ENCODE measurements around the gene RAB12. TPM values are rescaled to one million over a fixed set of nuclear protein-coding genes. Genes with fewer than 3 reads are reported as not detected.

The RAB12 gene
- total and polyA plus RNA-seq, 2 of the 8 experiments (the other 6 are each of a cell fraction or from before 2014, with no cell fraction given): 19.7 to 45.9 TPM

DNA sequence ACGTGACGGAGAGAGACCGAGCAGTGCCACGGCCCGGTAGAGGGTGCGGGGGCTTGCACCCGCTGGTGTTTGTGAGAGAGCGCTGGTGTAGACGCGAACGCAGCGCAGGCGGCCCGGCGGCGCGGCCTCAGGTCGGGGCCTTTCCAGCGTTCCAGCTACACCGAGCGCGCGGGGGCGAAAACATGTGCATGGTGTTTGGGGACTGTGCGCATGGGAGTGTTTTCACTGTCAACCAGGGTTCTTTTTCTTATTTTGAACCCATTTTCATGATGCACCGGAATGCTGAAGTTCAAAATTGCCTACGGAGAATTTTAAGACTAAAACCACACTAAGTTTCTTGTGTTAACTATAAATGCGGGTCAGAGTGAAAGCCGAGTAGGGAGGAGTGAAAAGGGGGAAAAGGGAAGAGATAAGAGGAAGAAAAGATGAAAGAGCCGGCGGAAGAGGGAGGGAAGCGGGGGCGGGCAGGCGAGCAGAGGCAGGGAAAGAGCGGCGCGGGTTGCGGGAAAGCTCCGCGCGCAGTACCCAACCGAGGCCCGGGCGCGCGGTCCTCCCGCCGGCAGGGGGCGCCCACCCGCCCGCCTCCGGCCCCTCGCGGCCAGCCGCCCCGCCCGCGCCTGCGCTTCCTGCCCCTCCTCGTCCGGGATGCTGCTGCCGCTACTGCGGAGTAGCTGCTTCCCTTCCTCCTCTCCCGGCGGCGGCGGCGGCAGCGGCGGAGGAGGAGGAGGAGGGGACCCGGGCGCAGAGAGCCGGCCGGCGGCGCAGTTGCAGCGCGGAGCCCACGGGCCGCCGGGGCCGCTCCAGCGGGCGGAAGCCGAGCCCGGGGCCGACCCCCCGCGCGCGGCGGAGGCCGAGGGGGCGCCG lies at the start of gene RAB12 (continued):
- peak; percentile 24 for TF ChIP-seq PHF8 (conservative IDR thresholded peaks at IDR 0.05; ENCODE audit: low read depth, low read length)
- peak; percentile 71 for TF ChIP-seq TAF7 (optimal IDR thresholded peaks at IDR 0.05; ENCODE audit: borderline replicate concordance, low read depth, low read length)
- peak; percentile 51; the same call in 1 of the 2 replicates for TF ChIP-seq POLR2AphosphoS5 (IDR thresholded peaks at IDR 0.05; ENCODE audit: low read depth, low read length)
- TF ChIP-seq HDAC2 (IDR thresholded peaks at IDR 0.05; ENCODE audit: borderline replicate concordance in 1 of 2, low read depth in 2 of 2, low read length in 2 of 2): no peak; a peak in 1 of 4 replicates
- no peak; a peak in 1 of 4 replicates for TF ChIP-seq RAD21 (IDR thresholded peaks at IDR 0.05 in 1 of 2, conservative IDR thresholded peaks at IDR 0.05 in 1 of 2; ENCODE audit: low read depth in 2 of 2, low read length in 2 of 2)
- TF ChIP-seq, protein P1, sequence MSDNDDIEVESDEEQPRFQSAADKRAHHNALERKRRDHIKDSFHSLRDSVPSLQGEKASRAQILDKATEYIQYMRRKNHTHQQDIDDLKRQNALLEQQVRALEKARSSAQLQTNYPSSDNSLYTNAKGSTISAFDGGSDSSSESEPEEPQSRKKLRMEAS (IDR thresholded peaks at IDR 0.05): peak; percentile 41; the same call in 1 of the 2 replicates
- peak; percentile 84 for TF ChIP-seq TAF1 (IDR thresholded peaks at IDR 0.05; ENCODE audit: low read depth, low read length)
- 0 out of 2 replicates have a peak, but pooled peaks have one; percentile 42 for TF ChIP-seq RBBP5 (IDR thresholded peaks at IDR 0.05; ENCODE audit: borderline replicate concordance, low read depth, low read length)
- TF ChIP-seq NRF1 (IDR thresholded peaks at IDR 0.05; ENCODE audit: low read depth, low read length): no peak
- TF ChIP-seq, protein P2, sequence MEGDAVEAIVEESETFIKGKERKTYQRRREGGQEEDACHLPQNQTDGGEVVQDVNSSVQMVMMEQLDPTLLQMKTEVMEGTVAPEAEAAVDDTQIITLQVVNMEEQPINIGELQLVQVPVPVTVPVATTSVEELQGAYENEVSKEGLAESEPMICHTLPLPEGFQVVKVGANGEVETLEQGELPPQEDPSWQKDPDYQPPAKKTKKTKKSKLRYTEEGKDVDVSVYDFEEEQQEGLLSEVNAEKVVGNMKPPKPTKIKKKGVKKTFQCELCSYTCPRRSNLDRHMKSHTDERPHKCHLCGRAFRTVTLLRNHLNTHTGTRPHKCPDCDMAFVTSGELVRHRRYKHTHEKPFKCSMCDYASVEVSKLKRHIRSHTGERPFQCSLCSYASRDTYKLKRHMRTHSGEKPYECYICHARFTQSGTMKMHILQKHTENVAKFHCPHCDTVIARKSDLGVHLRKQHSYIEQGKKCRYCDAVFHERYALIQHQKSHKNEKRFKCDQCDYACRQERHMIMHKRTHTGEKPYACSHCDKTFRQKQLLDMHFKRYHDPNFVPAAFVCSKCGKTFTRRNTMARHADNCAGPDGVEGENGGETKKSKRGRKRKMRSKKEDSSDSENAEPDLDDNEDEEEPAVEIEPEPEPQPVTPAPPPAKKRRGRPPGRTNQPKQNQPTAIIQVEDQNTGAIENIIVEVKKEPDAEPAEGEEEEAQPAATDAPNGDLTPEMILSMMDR (IDR thresholded peaks at IDR 0.05; ENCODE audit: control extremely low read depth in 1 of 3, insufficient read depth in 1 of 3, low read depth in 1 of 3, low read length in 3 of 3): peak; percentile 51 to 75 (median 71)
- TF ChIP-seq POU5F1 (IDR thresholded peaks at IDR 0.05; ENCODE audit: low read depth, low read length): no peak
- TF ChIP-seq KDM4A (IDR thresholded peaks at IDR 0.05; ENCODE audit: low read depth, low read length, severe bottlenecking): peak; percentile 42
- TF ChIP-seq EGR1 (IDR thresholded peaks at IDR 0.05; ENCODE audit: borderline replicate concordance, low read depth, low read length): peak; percentile 94; the same call in 1 of the 2 replicates
- TF ChIP-seq KDM1A (IDR thresholded peaks at IDR 0.05; ENCODE audit: borderline replicate concordance, low read length): peak; percentile 72; the same call in 1 of the 2 replicates
- TF ChIP-seq ASH2L (IDR thresholded peaks at IDR 0.05; ENCODE audit: low read length): peak; percentile 90
